Ureter (tissue), 1 donor: ENCODE data around the gene PTTG1IP2. TPM values are rescaled to one million over a fixed set of nuclear protein-coding genes. Genes with fewer than 3 reads are reported as not detected.

Experiments
- total RNA-seq: library from RNA; stranded (reverse); gene quantifications from one replicate; pipeline ENCODE4 v1.2.4, GENCODE V29; 2023
- donor health status: DM: yes; HTN: yes; CAD: no.

Gene PTTG1IP2
- total RNA-seq, 1 donor from 2014 or later, result not detected

Other genes starting within 250 kb of the PTTG1IP2 start
- 9.3 TPM for gene CFAP69, start 224.5 kb upstream of the PTTG1IP2 start, total RNA-seq
- not detected for gene FAM237B, start 148.3 kb upstream of the PTTG1IP2 start, total RNA-seq
- gene GTPBP10, start 122.9 kb upstream of the PTTG1IP2 start, total RNA-seq, result 37.1 TPM
- 28.5 TPM for gene CLDN12, start 66.2 kb upstream of the PTTG1IP2 start, total RNA-seq
- gene CDK14, start 126.7 kb downstream of the PTTG1IP2 start, total RNA-seq, result 23.5 TPM